ENCODE results near the gene PFKP.

PFKP gene

GRCh38 chr10:3067118-3067858 lies at the start of gene PFKP:
TSS of gene PFKP (plus strand) at chr10:3067548. CDS start at chr10:3067596, 48 bp downstream.
- POLR2A ChIA-PET = no interaction called here

GRCh38 chr10:3018247-3018646 lies 49.1 kb upstream of the PFKP start:
- ChIA-PET POLR2A (no interaction called here), CTCF (no interaction called here)
- TF ChIP-seq CTCF (IDR thresholded peaks at IDR 0.05; ENCODE audit: control extremely low read depth, extremely low read depth, low read depth, missing control alignments) = no peak

More at GRCh38 chr10:3067118-3067858, at the start of gene PFKP:
- TF ChIP-seq CTCF (IDR thresholded peaks at IDR 0.05; ENCODE audit: control extremely low read depth, extremely low read depth, low read depth, missing control alignments) = no peak
- CTCF ChIA-PET = interaction anchor here (1.4 to 1.7 kb wide), 3 partner anchors 11 to 23 kb away, joined by 4 to 5 read pairs (median 4); no protein-coding TSS in a partner anchor
- peak; percentile 84 for DNase-seq (ENCODE audit: extremely low spot score)

GRCh38 chr10:3020311-3020710 lies 47.0 kb upstream of the PFKP start:
- DNase-seq (ENCODE audit: extremely low spot score) = no peak
- POLR2A ChIA-PET = no interaction called here
- CTCF ChIA-PET = no interaction called here
- no peak for TF ChIP-seq CTCF (IDR thresholded peaks at IDR 0.05; ENCODE audit: control extremely low read depth, extremely low read depth, low read depth, missing control alignments)

More at GRCh38 chr10:3018247-3018646, 49.1 kb upstream of the PFKP start:
- no peak for DNase-seq (ENCODE audit: extremely low spot score)

- ChIA-PET CTCF (interaction anchor here (2.3 kb wide), 1 partner anchor 15 kb away, joined by 6 read pairs; no protein-coding TSS in a partner anchor), POLR2A (no interaction called here)
- TF ChIP-seq CTCF (IDR thresholded peaks at IDR 0.05; ENCODE audit: control extremely low read depth, extremely low read depth, low read depth, missing control alignments) = no peak
- DNase-seq (ENCODE audit: extremely low spot score) = no peak
Measured at GRCh38 chr10:3020881-3021280, 46.5 kb upstream of the PFKP start.

GRCh38 chr10:3022027-3022426 lies 45.3 kb upstream of the PFKP start:
- DNase-seq (ENCODE audit: extremely low spot score) = no peak
- no peak for TF ChIP-seq CTCF (IDR thresholded peaks at IDR 0.05; ENCODE audit: control extremely low read depth, extremely low read depth, low read depth, missing control alignments)
- POLR2A ChIA-PET = no interaction called here
- CTCF ChIA-PET = interaction anchor here (0.8 to 2.3 kb wide), 2 partner anchors 14 to 22 kb away, joined by 3 to 6 read pairs; no protein-coding TSS in a partner anchor

- CTCF ChIA-PET = interaction anchor here (1.6 kb wide), 1 partner anchor 12 kb away, joined by 3 read pairs; no protein-coding TSS in a partner anchor
- POLR2A ChIA-PET = no interaction called here
- TF ChIP-seq CTCF (IDR thresholded peaks at IDR 0.05; ENCODE audit: control extremely low read depth, extremely low read depth, low read depth, missing control alignments) = no peak
- no peak for DNase-seq (ENCODE audit: extremely low spot score)
Measured at GRCh38 chr10:3023892-3024291, 43.5 kb upstream of the PFKP start.

All from GM10248 (cell line).